ENCODE measurements around the gene EHF. TPM values are rescaled to one million over a fixed set of nuclear protein-coding genes. Genes with fewer than 3 reads are reported as not detected.

EHF gene
- total RNA-seq, result 100 to 1,000 TPM in 1 of 7 donors, 10 to 100 TPM in 1, 1 to 10 TPM in 3, under 1 TPM in 1, not detected in 1; 0.35 to 102 (median 9.0) TPM
- under 1 TPM; 0.06 to 0.13 TPM for polyA plus RNA-seq
- long read RNA-seq, donor 1, partial matches to known transcripts, result 0 of 1 reads
- long read RNA-seq, donor 1, other reads (novel, unspliced or antisense), result 1 of 1 reads
- long read RNA-seq, donor 2, result 0 reads
- long read RNA-seq, donor 3, transcript EHF-201 (9 exons, 3,150 nt), result major isoform, 13 of 33 reads
- long read RNA-seq, donor 3, partial matches to known transcripts, result 8 of 33 reads
- long read RNA-seq, donor 3, other reads (novel, unspliced or antisense), result 12 of 33 reads

GRCh38 chr11:34620820-34621792 lies at the start of gene EHF:
Gene EHF, plus strand, starts transcription at chr11:34621093. Its CDS starts 21,538 bp downstream, at chr11:34642631.
- H3K4me3 ChIP-seq, result peak within 1 kb of the TSS; percentile 14
- H3K27ac ChIP-seq, result no peak within 1 kb of the TSS
- no peaks in the 10 kb centered on the region for H3K9me3 ChIP-seq
- 52 to 58% (median 53%) methylated on average over 7 of the region's 7 CpGs for WGBS, 3 donors
- H3K4me1 ChIP-seq (ENCODE audit: insufficient read depth), result no peaks in the 10 kb centered on the region
- intact Hi-C loops (cut with DNase I), result no loop called here
- TF ChIP-seq, protein P1, sequence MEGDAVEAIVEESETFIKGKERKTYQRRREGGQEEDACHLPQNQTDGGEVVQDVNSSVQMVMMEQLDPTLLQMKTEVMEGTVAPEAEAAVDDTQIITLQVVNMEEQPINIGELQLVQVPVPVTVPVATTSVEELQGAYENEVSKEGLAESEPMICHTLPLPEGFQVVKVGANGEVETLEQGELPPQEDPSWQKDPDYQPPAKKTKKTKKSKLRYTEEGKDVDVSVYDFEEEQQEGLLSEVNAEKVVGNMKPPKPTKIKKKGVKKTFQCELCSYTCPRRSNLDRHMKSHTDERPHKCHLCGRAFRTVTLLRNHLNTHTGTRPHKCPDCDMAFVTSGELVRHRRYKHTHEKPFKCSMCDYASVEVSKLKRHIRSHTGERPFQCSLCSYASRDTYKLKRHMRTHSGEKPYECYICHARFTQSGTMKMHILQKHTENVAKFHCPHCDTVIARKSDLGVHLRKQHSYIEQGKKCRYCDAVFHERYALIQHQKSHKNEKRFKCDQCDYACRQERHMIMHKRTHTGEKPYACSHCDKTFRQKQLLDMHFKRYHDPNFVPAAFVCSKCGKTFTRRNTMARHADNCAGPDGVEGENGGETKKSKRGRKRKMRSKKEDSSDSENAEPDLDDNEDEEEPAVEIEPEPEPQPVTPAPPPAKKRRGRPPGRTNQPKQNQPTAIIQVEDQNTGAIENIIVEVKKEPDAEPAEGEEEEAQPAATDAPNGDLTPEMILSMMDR (IDR thresholded peaks at IDR 0.05), result no peak
- TF ChIP-seq POLR2A (IDR thresholded peaks at IDR 0.05), result no peak
- no peak for TF ChIP-seq EP300 (IDR thresholded peaks at IDR 0.05)
- no peak for DNase-seq
- H3K36me3 ChIP-seq, result no peaks in the 10 kb centered on the region
- H3K27me3 ChIP-seq, result no peaks in the 10 kb centered on the region

DNA sequence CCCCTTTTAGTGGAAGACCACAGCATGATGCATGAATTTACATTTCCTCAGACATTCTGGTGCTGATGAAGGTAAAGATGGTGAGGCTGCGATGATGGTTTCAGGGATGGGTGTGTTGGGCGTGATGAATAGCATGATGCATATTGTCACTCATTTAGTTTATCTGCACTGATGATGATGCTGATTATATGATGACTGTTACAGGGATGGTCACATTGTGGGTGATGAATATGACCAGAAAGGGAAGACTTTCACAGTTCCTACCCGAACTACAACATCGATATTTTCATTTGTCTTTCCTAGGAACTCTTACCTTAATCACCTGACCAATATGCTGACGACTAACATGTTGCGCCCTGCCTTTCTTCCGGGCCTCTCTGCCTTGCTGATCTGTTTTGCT lies 47.4 kb upstream of the EHF start:
- no peaks in the 10 kb centered on the region for H3K36me3 ChIP-seq
- DNase-seq, result no peak
- TF ChIP-seq, protein P1 (IDR thresholded peaks at IDR 0.05), result no peak
- TF ChIP-seq POLR2A (IDR thresholded peaks at IDR 0.05), result no peak
- no peak for TF ChIP-seq EP300 (IDR thresholded peaks at IDR 0.05)

GRCh38 chr11:34575261-34575660 lies 45.6 kb upstream of the EHF start:
- H3K4me1 ChIP-seq (ENCODE audit: insufficient read depth), result no peaks in the 10 kb centered on the region
- WGBS, 3 donors, result 49 to 62% (median 53%) methylated on average over 4 of the region's 4 CpGs
- intact Hi-C loops (cut with DNase I), result no loop called here
- no peaks in the 10 kb centered on the region for H3K9me3 ChIP-seq
- H3K4me3 ChIP-seq, result no peak overlapping the region
- H3K36me3 ChIP-seq, result no peaks in the 10 kb centered on the region
- H3K27ac ChIP-seq, result no peak overlapping the region
- no peak for DNase-seq
- no peaks in the 10 kb centered on the region for H3K27me3 ChIP-seq
- TF ChIP-seq, protein P1 (IDR thresholded peaks at IDR 0.05), result no peak
- TF ChIP-seq EP300 (IDR thresholded peaks at IDR 0.05), result no peak
- no peak for TF ChIP-seq POLR2A (IDR thresholded peaks at IDR 0.05)

More for the DNA sequence above, 47.4 kb upstream of the EHF start:
- Histone ChIP-seq H3K4me3 (no peak overlapping the region), H3K27me3 (no peaks in the 10 kb centered on the region), H3K9me3 (no peaks in the 10 kb centered on the region), H3K4me1 (ENCODE audit: insufficient read depth) (no peaks in the 10 kb centered on the region), H3K27ac (no peak overlapping the region)
- intact Hi-C loops (cut with DNase I), result no loop called here
- 89 to 94% (median 93%) methylated on average over 7 of the region's 7 CpGs for WGBS, 3 donors

DNA sequence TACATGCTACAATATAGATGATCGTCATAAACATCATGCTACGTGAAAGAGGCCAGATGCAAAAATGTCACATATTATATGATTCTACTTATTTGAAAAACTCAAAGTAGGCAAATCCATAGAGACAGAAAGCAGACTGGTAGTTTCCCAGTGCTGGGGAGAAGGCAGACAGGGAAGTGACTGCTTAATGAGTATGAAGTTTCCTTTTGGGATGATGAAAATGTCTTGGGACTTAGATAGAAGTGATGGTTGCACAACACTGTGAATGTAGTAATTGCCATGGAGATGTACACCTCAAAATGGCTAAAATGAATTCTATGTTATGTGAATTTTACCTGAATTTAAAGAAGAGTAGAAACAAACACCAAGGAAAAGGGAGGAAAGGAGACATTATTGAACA lies 45.2 kb upstream of the EHF start:
- TF ChIP-seq, protein P1 (IDR thresholded peaks at IDR 0.05), result no peak
- TF ChIP-seq POLR2A (IDR thresholded peaks at IDR 0.05), result no peak
- TF ChIP-seq EP300 (IDR thresholded peaks at IDR 0.05), result no peak
- no peaks in the 10 kb centered on the region for H3K9me3 ChIP-seq
- no peaks in the 10 kb centered on the region for H3K4me1 ChIP-seq (ENCODE audit: insufficient read depth)
- intact Hi-C loops (cut with DNase I), result no loop called here
- H3K27me3 ChIP-seq, result no peaks in the 10 kb centered on the region
- H3K27ac ChIP-seq, result no peak overlapping the region
- H3K4me3 ChIP-seq, result no peak overlapping the region
- 89 to 95% (median 91%) methylated on average over 2 of the region's 2 CpGs for WGBS, 3 donors
- H3K36me3 ChIP-seq, result no peaks in the 10 kb centered on the region
- DNase-seq, result no peak

Data from ovary (tissue), 10 donors.